GM12878 (cell line): ENCODE data around the gene STK4. TPM values are rescaled to one million over a fixed set of nuclear protein-coding genes. Genes with fewer than 3 reads are reported as not detected.

Experiments
- ATAC-seq: fragments of 200-7000 bp; cut with Tn5 transposase; 3 replicates; pipeline ENCODE4 v1.9.1; 2020; ENCODE audit warnings: mild to moderate bottlenecking, moderate library complexity
- Bru-seq: library from RNA; stranded (reverse); fragments of 400-500 nt; gene quantifications from one replicate; lab custom pipeline; 2021; lab: Mats Ljungman, UMichigan
- BruChase-seq, 2 experiments: library from RNA; stranded (reverse); fragments of 400-500 nt; gene quantifications; one replicate each; lab custom pipeline; 2021; lab: Mats Ljungman, UMichigan
- BruUV-seq: library from RNA; stranded (reverse); fragments of 400-500 nt; replicated peaks from 2 replicates; lab custom pipeline; 2021; lab: Mats Ljungman, UMichigan
- CTCF ChIA-PET: fragments of 300-600 bp; sonication (Branson Sonifier 250); formaldehyde crosslinking; extraction: SDS; loops from one replicate; lab custom pipeline; 2021; ENCODE audit warnings: inconsistent platforms; lab: Yijun Ruan, JAX
- POLR2A ChIA-PET: fragments of 350-600 bp; formaldehyde crosslinking; extraction: SDS; loops from one replicate; lab custom pipeline; 2021; ENCODE audit warnings: inconsistent platforms; lab: Charles Lee
- RAD21 ChIA-PET: fragments of 300-600 bp; sonication (Branson Sonifier 250); formaldehyde crosslinking; loops from one replicate; lab custom pipeline; 2023; ENCODE audit warnings: antibody characterized with exemption; ENCODE audit not compliant: unreplicated experiment; lab: Charles Lee
- SMC1A ChIA-PET: fragments of 300-600 bp; sonication (Branson Sonifier 250); formaldehyde crosslinking; loops from one replicate; lab custom pipeline; 2023; ENCODE audit not compliant: unreplicated experiment, uncharacterized antibody; lab: Charles Lee
- DNase-seq: peaks from one replicate; pipeline ENCODE4 v3.0.0-alpha.2; 2011; ENCODE audit warnings: low read depth, low spot score
- FAIRE-seq: peaks from 3 replicates; lab custom pipeline; 2011; peaks lifted over from hg19 to GRCh38; lab: Jason Lieb, UNC
- H2AFZ ChIP-seq: 2 replicates; pipeline ENCODE4 v1.6.0; 2011; ENCODE audit warnings: low read depth, low read length, control low read depth; ENCODE audit not compliant: control insufficient read depth
- H3K27ac ChIP-seq: 2 replicates; pipeline ENCODE4 v1.5.1; 2011; ENCODE audit warnings: control low read depth; ENCODE audit not compliant: control insufficient read depth, insufficient read depth
- H3K27me3 ChIP-seq, 2 experiments: replicated peaks in 1 of 2; 2 replicates each; pipeline versions ENCODE4 v1.6.0 to v1.6.1; 2011; ENCODE audit warnings: low read length in 1 of 2; ENCODE audit not compliant: control insufficient read depth in 2 of 2, insufficient read depth in 2 of 2
- H3K36me3 ChIP-seq, 2 experiments: 2 replicates each; pipeline ENCODE4 v1.5.1; 2011; ENCODE audit warnings: low read length in 1 of 2; ENCODE audit not compliant: control insufficient read depth in 2 of 2, insufficient read depth in 2 of 2
- H3K4me1 ChIP-seq: 2 replicates; pipeline ENCODE4 v1.6.1; 2011; ENCODE audit warnings: mild to moderate bottlenecking, low read length, moderate library complexity, mixed read lengths; ENCODE audit not compliant: control insufficient read depth, insufficient read depth
- H3K4me2 ChIP-seq: 2 replicates; pipeline ENCODE4 v1.6.0; 2011; ENCODE audit warnings: control low read depth; ENCODE audit not compliant: control insufficient read depth, insufficient read depth
- H3K4me3 ChIP-seq: fragments of 200-600 bp; sonication (generic); 2 replicates; pipeline ENCODE4 v1.5.1; 2016
- H3K79me2 ChIP-seq: 2 replicates; pipeline ENCODE4 v1.6.0; 2011; ENCODE audit warnings: low read length; ENCODE audit not compliant: control insufficient read depth, insufficient read depth
- H3K9ac ChIP-seq: 2 replicates; pipeline ENCODE4 v1.8.0; 2011; ENCODE audit warnings: low read length, control low read depth, mixed read lengths; ENCODE audit not compliant: control insufficient read depth, insufficient read depth
- H3K9me3 ChIP-seq: replicated peaks from 3 replicates; pipeline ENCODE4 v1.5.1; 2011; ENCODE audit warnings: mild to moderate bottlenecking, low read length; ENCODE audit not compliant: control insufficient read depth, insufficient read depth
- H4K20me1 ChIP-seq: 2 replicates; pipeline ENCODE4 v1.6.0; 2011; ENCODE audit not compliant: control insufficient read depth, insufficient read depth
- BCL3 ChIP-seq: IDR thresholded peaks from 2 replicates; pipeline ENCODE4 v1.6.1; 2011; ENCODE audit warnings: borderline replicate concordance, low read depth, mild to moderate bottlenecking, moderate library complexity, low read length; ENCODE audit not compliant: insufficient read depth, poor library complexity, severe bottlenecking
- BHLHE40 ChIP-seq, 2 experiments: fragments of 450-650 bp in 1 of 2; IDR thresholded peaks; 2 replicates each; pipeline ENCODE4 v1.6.1; 2011 to 2017; ENCODE audit warnings: low read depth in 2 of 2, borderline replicate concordance in 1 of 2, improper control_type of control experiment in 1 of 2, low read length in 1 of 2, mild to moderate bottlenecking in 1 of 2
- CBX5 ChIP-seq: sonication (generic); IDR thresholded peaks from 2 replicates; pipeline ENCODE4 v1.6.1; 2016; ENCODE audit warnings: low read depth, moderate library complexity, mild to moderate bottlenecking, inconsistent platforms
- CREB1 ChIP-seq: IDR thresholded peaks from 2 replicates; pipeline ENCODE4 v1.6.1; 2012; ENCODE audit warnings: low read depth, mild to moderate bottlenecking, inconsistent platforms
- CTCF ChIP-seq, 3 experiments: IDR thresholded peaks in 2 of 3; conservative IDR thresholded peaks in 1 of 3; 2 replicates each; pipeline ENCODE4 v1.5.1; 2011; ENCODE audit warnings: low read depth in 3 of 3, low read length in 3 of 3, mild to moderate bottlenecking in 3 of 3, control low read depth in 2 of 3, moderate library complexity in 2 of 3, inconsistent platforms in 1 of 3, mixed read lengths in 1 of 3; ENCODE audit not compliant: control insufficient read depth in 2 of 3, insufficient read depth in 1 of 3; ENCODE audit errors: extremely low read depth in 1 of 3
- GABPA ChIP-seq: IDR thresholded peaks from 2 replicates; pipeline ENCODE4 v1.6.1; 2014; ENCODE audit warnings: antibody characterized with exemption, low read depth, mild to moderate bottlenecking, inconsistent platforms
- HCFC1 ChIP-seq: fragments of 150-350 bp; IDR thresholded peaks from 2 replicates; pipeline ENCODE4 v1.6.1; 2014; ENCODE audit warnings: low read length
- MEF2B ChIP-seq: fragments of 450-650 bp; IDR thresholded peaks from 2 replicates; pipeline ENCODE4 v1.6.1; 2018; ENCODE audit warnings: mild to moderate bottlenecking, moderate library complexity; ENCODE audit not compliant: partially characterized antibody, poor library complexity, severe bottlenecking
- SMC3 ChIP-seq: IDR thresholded peaks from 2 replicates; pipeline ENCODE4 v1.6.1; 2011; ENCODE audit warnings: low read length, improper control_type of control experiment, borderline replicate concordance
- TBL1XR1 ChIP-seq: IDR thresholded peaks from 2 replicates; pipeline ENCODE4 v1.6.1; 2012; ENCODE audit warnings: low read depth, low read length, improper control_type of control experiment
- ZNF217 ChIP-seq: fragments of 450-650 bp; IDR thresholded peaks from 2 replicates; pipeline ENCODE4 v1.6.1; 2017; ENCODE audit warnings: antibody characterized with exemption, mild to moderate bottlenecking
- WGBS: methylation state at CpG from one replicate; pipeline ENCODE4 v1.1.6; 2016; ENCODE audit warnings: low lambda C conversion rate; ENCODE audit not compliant: insufficient replicate concordance, insufficient coverage; ENCODE audit errors: missing lambda C conversion rate; 5-methylcytosine and 5-hydroxymethylcytosine counted together
- in situ Hi-C: fragments of 300-500 bp; cut with MboI; formaldehyde crosslinking; loops from 9 replicates; pipeline ENCODE4 v1.14.3; 2018; ENCODE audit warnings: mixed read lengths
- intact Hi-C: fragments of 100-400 bp; cut with micrococcal nuclease; formaldehyde crosslinking; loops from one replicate; pipeline ENCODE4 v1.14.2; 2022; ENCODE audit not compliant: unreplicated experiment
- long read RNA-seq, 2 experiments: library from polyadenylated mRNA; unstranded; transcript quantifications; one replicate each; pipeline ENCODE4 v2.0.0, GENCODE V29; 2019 to 2020
- polyA minus RNA-seq, 3 experiments: library from RNA; depleted of rRNA, polyadenylated mRNA; stranded (reverse); fragments of >200 nt; gene quantifications; 2 replicates each; pipeline ENCODE4 v1.2.3, GENCODE V29; 2011
- polyA plus RNA-seq, 11 experiments: library from polyadenylated mRNA; depleted of rRNA in 4 of 11; unstranded in 6 of 11; stranded (reverse) in 5 of 11; fragments of >200 nt; fragmentation: Nextera tagmentation in 4 of 11; fragmentation: Illumina TruSeq in 1 of 11; extraction: Ambion mirVana in 4 of 11; extraction: Trizol in 1 of 11; gene quantifications; 1 replicate in 1 of 11; 2 replicates in 10 of 11; pipeline versions ENCODE4 v1.2.1 to v1.2.3, GENCODE V29; 2011 to 2016; ENCODE audit warnings: inconsistent platforms in 2 of 11, missing spikeins in 2 of 11, low read depth in 1 of 11
- total RNA-seq, 4 experiments: library from RNA; depleted of rRNA in 3 of 4; stranded (reverse); fragments of >200 nt in 3 of 4; fragmentation: Illumina TruSeq in 1 of 4; extraction: Trizol in 1 of 4; gene quantifications; 2 replicates each; pipeline versions ENCODE4 v1.2.1 to v1.2.3, GENCODE V29; 2013 to 2021

STK4 gene
- total RNA-seq (2013; cell fraction: nucleolus; rRNA removed): 387 TPM in 2 replicates
- total RNA-seq (2014; rRNA removed): 86.8 and 97.8 TPM in 2 replicates
- total RNA-seq (2014; rRNA removed; fragmentation: Illumina TruSeq; extraction: Trizol): 107 and 108 TPM in 2 replicates
- 96.2 and 101 TPM in 2 replicates for total RNA-seq (2021)
- 32.8 TPM for polyA plus RNA-seq (2011; ENCODE audit: low read depth)
- 92.6 and 122 TPM in 2 replicates for polyA plus RNA-seq (2011; rRNA removed)
- 38.8 and 43.9 TPM in 2 replicates for polyA plus RNA-seq (2011; cell fraction: cytosol; rRNA removed)
- 60.6 and 66.6 TPM in 2 replicates for polyA plus RNA-seq (2011; cell fraction: nucleus; rRNA removed)
- polyA plus RNA-seq (2012): 42.9 and 43.0 TPM in 2 replicates
- 84.9 and 101 TPM in 2 replicates for polyA plus RNA-seq (2014; fragmentation: Illumina TruSeq; extraction: Trizol)
- polyA plus RNA-seq (2014; fragmentation: Nextera tagmentation; extraction: Ambion mirVana): 10 to 100 TPM; 24.0 to 51.4 TPM
- polyA plus RNA-seq (2014; rRNA removed): 59.8 and 68.0 TPM in 2 replicates
- polyA plus RNA-seq (2016; fragmentation: Nextera tagmentation; extraction: Ambion mirVana): 100 to 1,000 TPM; 123 to 135 TPM
- 96.0 and 117 TPM in 2 replicates for polyA minus RNA-seq (2011; rRNA and poly(A)+ RNA removed)
- polyA minus RNA-seq (2011; cell fraction: cytosol; rRNA and poly(A)+ RNA removed): 34.5 and 39.4 TPM in 2 replicates
- 77.5 and 137 TPM in 2 replicates for polyA minus RNA-seq (2011; cell fraction: nucleus; rRNA and poly(A)+ RNA removed)
- Bru-seq, nascent RNA: percentile 95 among the genes with signal in this experiment
- percentile 97 among the genes with signal in this experiment for BruChase-seq, experiment 1, labeled RNA remaining after a 6-hour chase
- percentile 97 among the genes with signal in this experiment for BruChase-seq, experiment 2, labeled RNA remaining after a 2-hour chase
- long read RNA-seq, experiment 1, full-length matches to known transcripts: 4 of 33 reads
- long read RNA-seq, experiment 1, partial matches to known transcripts: 13 of 33 reads
- long read RNA-seq, experiment 1, other reads (novel, unspliced or antisense): 16 of 33 reads
- long read RNA-seq, experiment 2, full-length matches to known transcripts: 24 of 165 reads
- long read RNA-seq, experiment 2, partial matches to known transcripts: 105 of 165 reads
- long read RNA-seq, experiment 2, other reads (novel, unspliced or antisense): 36 of 165 reads

- whole genome bisulfite sequencing: under 1% methylated on average over 68 of the region's 68 CpGs
- peaks cover 54% of the 10 kb centered on the region for H3K79me2 ChIP-seq
- ATAC-seq (peak; percentile 79), FAIRE-seq (no peak), DNase-seq (peak; percentile 90)
- ChIA-PET POLR2A (interaction anchor here (0.6 to 5.7 kb wide), 6 partner anchors 8 to 1510 kb away, joined by 4 to 48 read pairs (median 5); partner anchors contain the start of gene PABPC1L), SMC1A (interaction anchor here (0.8 to 6.6 kb wide), 12 partner anchors 12 to 86 kb away, joined by 3 to 66 read pairs (median 4); no protein-coding TSS in a partner anchor), RAD21 (interaction anchor here (0.6 to 3.8 kb wide), 10 partner anchors 13 to 463 kb away, joined by 3 to 24 read pairs (median 4); no protein-coding TSS in a partner anchor), CTCF (interaction anchor here (1.1 to 3.3 kb wide), 5 partner anchors 13 to 84 kb away, joined by 3 to 18 read pairs (median 7); no protein-coding TSS in a partner anchor)
- H3K36me3 ChIP-seq: no peaks in the 10 kb centered on the region
- peak within 1 kb of the TSS; percentile 90 for H3K9ac ChIP-seq
- in situ Hi-C loops (no loop called here), intact Hi-C loops (no loop called here)
- H2AFZ ChIP-seq: peak within 1 kb of the TSS; percentile 96
- peak within 1 kb of the TSS; percentile 95 for H3K4me3 ChIP-seq
- H3K4me1 ChIP-seq: peaks cover 13% of the 10 kb centered on the region
- H3K27ac ChIP-seq: peak within 1 kb of the TSS; percentile 95
- H3K4me2 ChIP-seq: peak within 1 kb of the TSS; percentile 97
- TSS peak; percentile 81 for BruUV-seq
- no peaks in the 10 kb centered on the region for H3K27me3 ChIP-seq
- H3K9me3 ChIP-seq: no peaks in the 10 kb centered on the region
- H4K20me1 ChIP-seq: no peaks in the 10 kb centered on the region
- TF ChIP-seq TBL1XR1 (peak; percentile 20; the same call in 1 of the 2 replicates), BHLHE40 (IDR thresholded peaks at IDR 0.05; ENCODE audit: borderline replicate concordance in 1 of 2, low read depth in 2 of 2, low read length in 1 of 2) (peak; percentile 89 to 94), MEF2B (peak; percentile 50), CBX5 (0 out of 2 replicates have a peak, but pooled peaks have one; percentile 27), GABPA (peak; percentile 82), SMC3 (peak; percentile 35; the same call in 1 of the 2 replicates), HCFC1 (peak; percentile 53), BCL3 (no peak), CREB1 (peak; percentile 60; the same call in 1 of the 2 replicates), ZNF217 (no peak), CTCF (IDR thresholded peaks at IDR 0.05 in 2 of 3, conservative IDR thresholded peaks at IDR 0.05 in 1 of 3; ENCODE audit: control insufficient read depth in 2 of 3, extremely low read depth in 1 of 3, insufficient read depth in 1 of 3, low read depth in 3 of 3, low read length in 3 of 3) (peak; percentile 50 to 74 (median 59))
These were observed at the start of gene STK4 for GRCh38 chr20:44966030-44966961. Gene STK4 (plus strand): TSS chr20:44966512. CDS start chr20:44966569, 57 bp downstream.
